SKM-1 (cell line): ENCODE results near the gene CIB4.

Source experiments
- DNase-seq: peaks from one replicate; lab custom pipeline; 2025; ENCODE audit not compliant: unreplicated experiment; lab: John Stamatoyannopoulos, UW

The CIB4 gene

DNA sequence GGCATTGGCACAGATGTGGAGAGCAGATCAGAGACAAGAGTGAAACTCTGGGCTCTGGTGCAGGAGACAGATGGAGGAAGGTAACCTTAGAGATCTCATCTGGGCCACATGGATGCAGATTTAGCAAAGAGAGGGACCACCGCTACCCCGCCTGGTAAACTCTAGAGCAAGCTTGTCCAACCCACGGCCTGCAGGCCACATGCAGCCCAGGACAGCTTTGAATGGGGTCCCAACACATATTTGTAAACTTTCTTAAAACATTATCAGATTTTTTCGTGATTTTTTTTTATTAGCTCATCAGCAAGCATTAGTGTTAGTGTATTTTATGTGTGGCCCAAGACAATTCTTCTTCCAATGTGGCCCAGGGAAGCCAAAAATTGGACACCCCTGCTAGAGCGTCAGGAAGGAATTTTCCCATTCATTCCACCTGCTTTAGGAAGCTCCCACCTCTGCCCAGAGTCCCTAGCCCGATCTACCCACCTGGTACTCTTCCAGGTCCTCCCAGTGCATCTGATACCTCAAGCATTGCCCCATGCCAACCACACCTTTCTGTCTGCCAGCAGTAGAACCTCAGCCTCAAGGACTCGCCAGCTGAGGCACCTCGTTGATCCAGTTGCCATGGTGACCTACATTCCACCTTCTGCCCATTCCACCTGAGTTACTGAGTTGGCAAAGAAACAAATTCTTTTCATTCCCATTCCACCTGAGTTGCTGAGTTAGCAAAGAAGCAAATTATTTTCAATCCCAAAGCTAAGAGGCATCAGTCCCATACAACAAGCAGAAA lies at the start of gene CIB4:
TSS of gene CIB4 (minus strand) at position 586 of the 784 bp plus-strand sequence. CDS start at position 534, 52 bp downstream.
- DNase-seq: no peak

DNA sequence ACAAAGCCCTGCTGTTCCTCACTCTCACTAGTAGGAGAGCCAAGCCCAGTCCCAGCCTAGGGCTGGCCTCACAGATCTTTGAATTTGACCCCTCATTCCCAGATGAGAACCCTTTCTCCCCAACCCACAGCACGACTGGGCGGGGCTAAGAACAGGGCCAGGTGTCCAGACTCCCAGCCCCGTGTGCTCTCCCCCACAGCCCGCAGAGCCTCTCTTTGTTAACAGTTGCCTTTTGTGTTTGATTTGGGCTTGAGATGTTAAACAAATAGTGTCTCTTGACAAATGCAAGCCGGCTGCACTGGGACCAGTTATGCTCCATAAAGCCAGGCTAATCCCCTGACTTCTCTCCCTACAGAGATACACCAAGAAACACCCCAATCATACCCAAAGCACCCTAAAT lies 46.6 kb upstream of the CIB4 start:
- DNase-seq: no peak

DNA sequence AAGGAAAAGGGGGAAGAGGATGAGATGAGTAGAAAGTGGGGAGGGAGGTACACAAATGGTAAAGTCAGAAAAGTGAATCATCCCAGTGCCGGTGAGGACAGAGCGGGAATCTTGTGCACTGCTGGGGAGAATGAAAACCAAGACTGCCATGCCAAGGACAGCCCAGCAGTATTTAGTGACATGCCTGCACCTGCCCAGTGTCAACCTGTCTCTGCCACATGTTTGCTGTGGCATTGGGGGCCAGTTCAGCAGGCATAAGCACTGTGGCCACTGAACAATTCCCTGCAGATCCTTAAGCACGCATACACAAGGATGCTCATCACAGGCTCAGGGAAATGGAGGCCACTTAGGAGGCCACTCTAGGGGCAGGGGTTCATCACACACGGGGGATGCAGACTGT lies 46.2 kb upstream of the CIB4 start:
- DNase-seq: no peak

DNA sequence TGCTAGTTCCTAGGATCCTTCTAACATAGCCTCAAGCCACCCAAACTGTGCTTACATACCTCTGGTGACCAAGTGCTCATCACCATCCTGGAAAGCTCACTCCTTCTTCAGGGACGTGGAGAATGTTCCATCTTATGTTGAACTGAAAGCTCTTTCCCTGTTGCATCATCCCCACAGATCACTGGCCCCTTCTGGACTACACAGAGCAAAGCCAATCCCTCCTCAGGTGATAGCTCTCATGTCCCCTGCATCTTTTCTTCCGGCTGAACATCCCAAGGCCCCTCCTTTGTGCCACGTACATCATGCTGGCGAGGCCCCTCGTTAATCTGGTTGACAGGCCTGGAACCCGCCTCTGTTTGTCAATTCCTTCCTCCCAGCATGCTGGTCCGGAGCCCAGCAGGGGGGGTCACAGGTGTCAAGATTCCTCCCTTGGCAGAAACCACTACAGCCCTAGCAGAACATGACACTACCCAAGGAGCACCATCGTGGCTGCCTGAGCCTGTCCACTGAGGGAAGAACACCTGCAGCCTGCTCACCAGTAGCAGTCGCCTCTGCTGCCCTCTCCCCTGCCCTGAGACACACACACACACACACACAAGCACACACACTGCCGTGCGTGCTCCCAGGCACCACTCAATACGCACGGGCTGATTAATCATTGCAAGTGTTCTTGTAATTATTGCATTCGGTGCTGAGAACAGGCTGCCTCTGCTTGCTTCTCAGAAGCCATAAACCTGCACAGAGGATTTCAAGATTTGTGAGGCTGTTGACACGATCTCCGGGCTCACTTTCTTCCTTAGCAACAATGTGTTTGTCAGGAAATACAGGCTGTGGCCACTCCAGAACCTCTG lies 45.0 kb upstream of the CIB4 start:
- DNase-seq: no peak

DNA sequence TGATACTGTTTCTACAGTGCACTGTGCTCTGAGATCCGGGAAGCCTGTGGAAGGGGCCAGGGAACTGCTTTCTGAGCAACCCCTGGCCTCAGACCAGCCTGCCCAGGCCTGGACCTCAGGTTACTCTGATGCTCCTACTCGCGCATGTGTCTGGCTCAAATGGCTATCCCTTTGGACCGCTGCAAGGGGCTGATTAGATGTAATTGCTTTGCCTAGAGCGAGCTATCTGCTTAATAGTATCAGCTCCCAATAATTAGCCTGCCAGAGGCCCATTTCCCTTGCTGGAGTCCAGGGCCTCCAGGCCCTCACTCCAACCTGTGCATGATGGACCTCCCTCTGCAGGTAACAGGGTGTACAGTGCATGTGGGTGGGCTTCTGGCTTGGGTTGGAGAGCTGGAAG lies 44.2 kb upstream of the CIB4 start:
- no peak for DNase-seq

DNA sequence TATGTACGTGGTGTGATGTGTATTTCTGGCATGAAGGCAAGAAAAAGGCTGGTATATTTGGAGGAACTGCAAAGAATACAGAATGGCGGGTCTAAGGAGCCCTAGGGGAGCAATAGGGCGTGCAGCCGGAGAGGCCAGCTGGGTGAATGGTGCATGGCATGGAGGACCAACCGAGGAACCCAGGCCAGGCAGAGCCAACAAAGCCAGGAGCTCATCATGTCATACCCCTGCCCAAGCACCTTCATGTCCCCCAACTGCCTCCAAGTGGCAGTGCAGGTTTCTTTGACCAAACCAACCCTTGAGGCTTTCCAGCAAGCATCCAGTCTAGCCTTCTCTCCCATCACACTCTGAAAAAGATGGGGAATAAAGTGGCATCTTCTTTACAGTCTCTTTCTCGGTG lies 42.4 kb upstream of the CIB4 start:
- no peak for DNase-seq

DNA sequence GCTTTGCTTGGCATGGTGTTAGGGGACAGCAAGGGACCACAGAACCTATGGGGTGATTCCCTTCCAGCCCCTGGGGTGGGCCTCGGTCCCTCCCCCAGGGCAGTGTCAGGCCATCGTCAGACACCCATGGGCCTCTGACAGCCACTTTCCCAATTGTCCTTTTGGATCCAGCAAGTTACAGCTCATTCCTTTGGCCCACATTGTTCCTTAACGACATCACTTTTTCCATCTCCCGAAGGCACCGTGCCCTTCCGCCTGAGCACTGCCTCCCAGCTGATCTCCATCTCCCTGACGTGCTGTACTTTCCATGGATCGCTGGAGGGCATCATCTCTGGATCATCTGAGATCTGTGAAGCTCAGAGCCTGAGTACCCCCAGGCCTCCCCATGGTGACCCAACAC lies 41.0 kb upstream of the CIB4 start:
- DNase-seq: no peak

DNA sequence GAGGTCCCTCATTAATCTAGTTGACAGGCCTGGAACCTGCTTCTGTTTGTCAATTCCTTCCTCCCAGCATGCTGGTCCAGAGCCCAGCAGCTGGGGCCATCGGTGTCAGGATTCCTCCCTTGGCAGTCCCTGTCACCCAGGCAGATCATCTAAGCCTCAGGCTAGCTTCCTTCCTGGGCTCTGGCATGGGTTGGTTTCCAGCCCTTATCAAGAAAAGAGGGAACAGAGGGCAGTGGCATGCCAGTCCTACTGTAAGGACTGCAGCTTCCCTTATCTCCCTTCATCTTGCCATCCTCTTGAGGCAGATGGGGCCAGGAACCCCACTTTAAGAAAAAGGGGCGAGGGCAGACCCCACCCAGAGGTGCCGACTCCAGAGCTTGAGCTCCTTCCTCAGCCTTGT lies 40.5 kb upstream of the CIB4 start:
- DNase-seq: no peak

DNA sequence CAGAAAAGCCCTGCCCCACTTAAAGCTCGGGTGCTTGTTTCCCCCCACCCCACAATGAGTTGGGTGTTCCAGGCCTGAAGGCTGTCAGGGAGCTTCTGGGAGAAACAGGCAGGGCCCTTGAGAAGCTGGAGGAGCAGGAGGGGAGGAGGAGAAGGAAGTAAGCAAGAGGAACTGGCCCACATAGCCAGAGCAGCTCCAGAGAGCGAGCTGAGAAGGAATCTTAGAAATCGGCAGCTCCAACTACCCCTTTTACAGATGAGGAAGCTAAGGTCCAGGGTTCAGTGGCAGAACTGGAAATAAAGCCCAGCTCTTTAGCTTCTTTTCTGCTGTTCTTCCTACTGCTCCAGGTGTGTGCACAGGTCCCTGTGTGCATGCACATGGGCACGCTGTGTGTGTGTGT lies 38.7 kb upstream of the CIB4 start:
- DNase-seq: no peak

DNA sequence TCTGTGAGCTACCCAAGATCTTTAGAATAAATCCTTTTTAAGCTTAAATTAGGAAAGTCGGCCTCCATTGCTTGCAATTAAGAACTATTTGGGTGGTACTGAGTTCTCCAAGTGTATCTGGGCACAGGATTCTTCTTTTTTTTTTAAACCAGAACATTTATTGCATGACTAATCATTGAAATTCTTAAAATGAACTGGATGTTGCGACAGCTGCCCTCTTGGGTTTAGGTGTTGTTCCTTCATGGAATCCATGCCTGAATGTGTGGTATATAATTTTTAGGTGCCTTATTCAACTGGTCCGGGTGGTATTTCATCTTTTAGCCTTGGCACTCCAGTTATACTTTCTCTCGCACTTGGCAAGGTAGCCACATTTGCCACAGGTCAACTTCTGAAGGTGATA lies 36.9 kb upstream of the CIB4 start:
- no peak for DNase-seq

DNA sequence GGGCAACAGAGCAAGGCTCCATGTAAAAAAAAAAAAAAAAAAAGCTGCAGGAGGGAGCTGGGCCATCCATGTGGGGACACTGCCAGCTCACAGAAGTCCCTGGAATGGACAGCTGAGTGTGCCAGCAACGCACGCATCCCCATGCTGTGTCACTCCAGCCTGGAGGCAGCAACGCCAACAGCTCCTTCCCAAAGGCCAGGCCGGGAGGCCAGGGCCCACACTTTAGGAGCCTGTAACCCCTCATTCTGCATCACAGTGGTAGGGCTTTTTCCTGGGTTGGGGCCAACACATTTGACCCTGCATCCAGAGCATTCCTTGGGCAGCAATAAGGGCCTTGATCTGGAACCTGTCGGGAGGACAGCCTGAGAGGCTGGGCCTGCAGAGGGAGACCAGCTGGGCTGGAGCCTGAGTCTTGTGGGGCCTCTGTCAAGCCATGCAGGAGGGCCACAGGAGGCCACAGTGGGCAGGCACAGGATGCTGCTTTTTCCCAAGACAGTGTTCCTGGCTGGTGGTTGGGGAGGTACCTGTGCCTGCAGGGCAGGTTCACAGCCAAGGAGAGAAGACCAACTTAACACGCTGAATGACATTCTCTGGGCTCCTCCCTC lies 34.6 kb upstream of the CIB4 start:
- DNase-seq: no peak

DNA sequence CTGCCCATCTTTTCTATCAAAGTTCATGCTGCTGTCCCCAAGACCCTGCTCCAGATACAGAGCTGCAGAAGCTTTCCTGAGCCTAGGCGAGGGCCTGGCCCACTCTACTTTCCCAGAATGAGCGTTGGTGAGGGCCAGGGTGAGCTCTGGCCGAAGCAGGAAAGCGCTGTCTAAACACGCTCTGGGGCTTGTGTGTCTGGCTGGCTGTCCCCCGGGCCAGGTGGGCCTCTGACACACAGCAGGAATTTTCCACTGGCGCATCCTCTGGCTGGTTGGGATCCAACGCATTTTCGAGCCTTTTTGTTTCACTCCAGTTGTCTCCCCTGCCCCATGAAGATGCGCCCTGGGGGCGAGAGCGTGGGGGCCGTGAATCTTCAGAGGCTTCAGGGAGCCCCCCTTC lies 33.6 kb upstream of the CIB4 start:
- DNase-seq: no peak

DNA sequence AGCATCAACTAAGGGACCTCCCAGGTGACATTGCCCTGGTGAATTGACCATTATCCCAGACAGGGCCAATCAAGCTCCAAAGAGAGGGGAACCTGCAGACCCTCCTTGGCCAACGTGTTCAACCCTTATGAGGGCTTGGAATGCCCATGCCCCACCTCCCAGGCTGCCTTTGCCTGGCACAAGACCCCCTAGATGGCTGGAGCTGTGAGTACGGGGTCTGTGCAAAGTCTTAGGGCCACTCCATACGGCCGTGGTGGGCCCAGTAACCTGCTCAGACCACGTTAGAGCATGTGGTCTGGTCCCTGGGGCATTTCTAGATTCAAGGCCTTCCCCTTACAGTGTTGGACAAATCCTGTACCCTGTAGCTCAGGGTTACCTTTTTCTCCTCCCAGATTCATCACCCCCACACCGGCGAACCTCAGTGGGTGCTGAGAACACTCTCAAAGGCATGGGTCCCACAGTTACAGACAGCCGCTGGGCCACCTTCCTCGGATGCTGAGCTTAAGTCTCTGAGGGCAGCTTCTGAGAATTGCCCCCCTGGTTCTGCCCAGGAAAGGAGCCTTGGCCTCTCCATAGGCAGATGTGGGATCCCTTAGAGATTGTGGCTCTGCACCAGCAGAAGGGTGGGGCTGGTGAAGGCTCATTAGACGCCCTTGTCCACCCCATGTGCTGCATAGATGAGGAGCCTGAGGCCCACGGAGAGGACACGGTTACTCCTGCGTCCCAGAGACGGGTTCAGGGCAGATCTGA lies 33.0 kb upstream of the CIB4 start:
- DNase-seq: no peak

DNA sequence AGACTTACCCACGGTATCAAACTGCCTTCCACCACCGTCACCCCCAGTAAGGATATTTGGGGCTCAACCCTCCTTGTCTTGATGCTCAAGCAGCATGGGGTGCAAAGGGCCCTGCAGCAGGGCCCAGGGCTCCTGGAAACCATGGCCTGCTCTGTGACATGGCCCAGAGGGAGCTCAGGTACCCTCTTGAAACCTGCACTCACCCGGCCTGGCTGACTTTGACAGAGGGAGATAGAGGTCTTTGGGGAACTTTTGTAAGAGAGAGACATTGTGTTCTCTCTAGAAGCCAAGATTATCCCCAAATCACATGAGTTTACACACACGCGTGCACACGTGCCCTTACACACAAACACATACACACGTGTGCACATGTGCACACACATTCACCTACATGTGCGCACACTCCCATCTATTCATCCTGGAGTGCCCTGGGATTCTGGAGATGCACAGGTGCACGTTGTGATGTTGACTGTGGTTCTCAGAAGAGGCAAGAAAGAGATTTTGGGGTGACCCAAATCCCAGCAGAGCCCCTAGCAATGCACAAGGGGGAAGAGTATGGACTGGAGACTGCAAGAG lies 31.7 kb upstream of the CIB4 start:
- DNase-seq: no peak

DNA sequence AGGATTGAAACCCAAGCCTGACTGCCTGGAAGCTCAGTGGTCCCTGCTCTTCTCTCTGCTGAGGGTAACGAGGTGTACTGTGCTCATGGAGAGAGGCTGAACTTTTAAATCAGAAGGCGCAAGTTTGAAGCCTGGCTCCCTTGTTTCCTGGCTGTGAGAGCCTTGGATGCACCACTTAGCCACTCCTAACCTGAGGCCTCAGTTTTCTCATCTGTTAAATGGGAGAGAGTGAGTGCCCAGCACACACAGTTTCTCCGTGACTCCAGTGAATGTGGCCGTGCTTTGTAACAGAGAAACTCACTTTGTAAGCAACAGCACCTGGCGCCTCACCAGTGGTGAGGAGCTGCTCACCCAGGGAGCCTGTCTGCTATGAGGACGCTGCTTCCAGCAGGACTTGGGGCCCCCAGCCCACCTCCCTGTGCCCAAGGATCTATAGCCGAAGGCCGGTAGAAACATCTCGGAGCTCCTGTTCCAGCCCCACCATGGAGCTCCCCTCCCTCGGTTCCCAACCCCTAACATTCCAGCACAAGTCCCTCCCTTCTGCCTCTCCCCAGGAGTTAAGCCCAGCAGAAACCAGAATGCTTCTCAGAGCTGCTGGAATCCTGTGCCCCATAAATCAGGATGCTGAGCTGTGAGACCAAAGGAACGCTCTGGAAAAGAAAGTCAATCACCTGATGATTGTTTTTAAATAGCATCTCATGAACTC lies 31.1 kb upstream of the CIB4 start:
- no peak for DNase-seq

DNA sequence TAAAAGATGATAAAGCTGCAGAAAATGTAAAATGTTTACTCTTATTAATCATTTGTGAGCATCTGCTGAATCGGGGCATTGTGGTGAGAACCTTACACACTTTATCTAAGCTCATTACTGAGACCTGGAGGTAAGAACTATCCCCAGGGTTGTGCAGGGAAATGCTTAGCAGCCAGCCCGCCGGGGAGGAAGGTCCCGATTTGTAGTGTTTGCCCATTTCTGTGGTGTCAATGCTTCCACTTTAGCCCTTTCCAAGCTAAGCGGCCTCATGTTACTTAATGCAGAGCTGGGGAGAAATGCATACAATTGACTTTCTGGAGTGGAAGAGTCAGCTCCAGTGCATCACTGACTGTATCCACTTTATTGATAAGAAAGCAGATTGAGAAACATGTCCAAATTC lies 30.5 kb upstream of the CIB4 start:
- no peak for DNase-seq

DNA sequence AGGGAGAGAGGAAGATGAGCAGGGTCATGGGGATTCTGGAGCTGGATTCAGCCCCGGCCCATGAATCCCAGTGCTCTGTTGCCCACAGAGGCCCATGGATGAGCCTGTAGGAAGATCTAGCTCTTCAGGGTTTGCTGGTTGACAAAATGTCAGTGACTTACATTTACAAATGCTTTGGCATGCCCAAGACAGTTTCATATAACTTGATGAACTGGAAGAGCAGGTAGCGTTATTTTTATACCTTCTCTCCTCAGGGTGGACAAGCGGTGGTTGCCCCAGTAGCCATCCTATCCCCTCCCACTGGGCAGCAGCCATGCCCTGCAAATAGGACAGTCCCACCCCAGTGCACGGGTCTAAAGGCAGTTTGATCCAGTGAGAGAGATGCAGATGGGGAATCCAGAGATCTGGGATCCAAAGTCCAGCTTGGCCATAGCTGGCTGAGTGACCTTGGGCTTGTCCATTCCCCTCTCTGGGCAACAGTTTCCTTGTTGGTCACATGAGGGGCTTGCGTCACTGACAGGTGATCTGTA lies 29.8 kb upstream of the CIB4 start:
- no peak for DNase-seq

DNA sequence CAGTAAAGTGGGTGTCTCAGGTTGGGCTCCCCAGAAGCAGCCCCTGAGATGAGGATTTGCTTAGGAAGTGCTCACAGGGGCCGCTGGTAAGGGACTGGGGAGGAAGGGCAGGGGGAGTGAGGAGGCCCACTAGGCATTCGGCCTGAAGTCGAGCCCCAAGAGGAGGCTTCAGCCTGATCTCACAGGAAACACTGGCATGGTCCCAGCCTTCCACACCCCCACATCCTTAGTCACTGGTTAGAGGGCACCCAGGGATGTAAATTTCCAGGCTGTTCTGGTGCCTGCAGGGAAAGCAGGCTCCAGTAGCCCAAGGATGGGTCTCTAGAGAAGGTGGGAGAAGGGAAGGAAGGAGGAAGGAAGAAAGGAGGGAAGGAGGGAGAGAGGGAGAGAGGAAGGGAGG lies 29.0 kb upstream of the CIB4 start:
- no peak for DNase-seq

DNA sequence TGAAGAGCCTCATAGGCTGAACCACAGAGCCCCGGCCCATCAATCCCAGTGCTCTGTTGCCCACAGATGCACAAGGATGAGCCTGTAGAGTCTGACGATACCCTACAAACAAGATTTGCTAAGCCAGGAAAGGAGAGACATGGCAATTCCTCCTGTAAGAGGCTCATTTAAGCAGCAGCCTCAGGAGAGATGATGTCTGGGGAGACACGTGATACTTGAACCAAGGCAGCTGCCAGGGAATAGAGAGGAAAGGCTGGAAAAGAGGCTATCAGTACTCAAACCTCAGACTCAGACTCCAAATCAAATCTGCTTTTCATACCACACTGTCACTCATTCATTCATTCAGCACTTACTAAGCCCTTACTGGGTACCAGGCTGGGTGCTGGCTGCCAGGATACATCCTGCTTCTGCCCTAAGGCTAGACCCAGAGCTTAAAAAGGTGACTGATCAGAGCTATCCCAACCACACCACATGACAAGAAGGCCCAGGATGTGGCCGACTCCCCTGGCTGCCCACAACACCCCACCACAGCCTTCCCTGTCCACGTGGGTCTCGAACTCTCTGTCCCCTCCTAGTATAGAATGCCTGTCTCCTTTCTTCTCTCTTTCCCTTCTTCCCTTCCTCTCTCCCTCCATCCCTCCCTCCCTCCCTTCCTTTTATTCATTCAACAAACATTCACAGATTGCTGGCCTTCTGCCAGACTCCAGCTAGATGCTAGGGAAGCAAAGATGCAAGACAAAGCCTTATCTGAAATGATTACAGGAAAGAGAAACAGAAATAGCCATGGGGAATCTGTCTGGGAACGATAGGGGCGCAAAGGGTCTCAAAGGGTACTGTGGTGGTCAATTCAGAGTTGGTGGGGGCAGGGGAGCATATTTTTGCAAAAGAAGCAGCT lies 27.9 kb upstream of the CIB4 start:
- no peak for DNase-seq
